Measurements from ENCODE around the gene GSN. TPM values are rescaled to one million over a fixed set of nuclear protein-coding genes. Genes with fewer than 3 reads are reported as not detected.

The GSN gene
- total and polyA plus RNA-seq, 2 of the 13 experiments (the other 11 are each of a cell fraction or from before 2014, with no cell fraction given) = 294 to 307 TPM

DNA sequence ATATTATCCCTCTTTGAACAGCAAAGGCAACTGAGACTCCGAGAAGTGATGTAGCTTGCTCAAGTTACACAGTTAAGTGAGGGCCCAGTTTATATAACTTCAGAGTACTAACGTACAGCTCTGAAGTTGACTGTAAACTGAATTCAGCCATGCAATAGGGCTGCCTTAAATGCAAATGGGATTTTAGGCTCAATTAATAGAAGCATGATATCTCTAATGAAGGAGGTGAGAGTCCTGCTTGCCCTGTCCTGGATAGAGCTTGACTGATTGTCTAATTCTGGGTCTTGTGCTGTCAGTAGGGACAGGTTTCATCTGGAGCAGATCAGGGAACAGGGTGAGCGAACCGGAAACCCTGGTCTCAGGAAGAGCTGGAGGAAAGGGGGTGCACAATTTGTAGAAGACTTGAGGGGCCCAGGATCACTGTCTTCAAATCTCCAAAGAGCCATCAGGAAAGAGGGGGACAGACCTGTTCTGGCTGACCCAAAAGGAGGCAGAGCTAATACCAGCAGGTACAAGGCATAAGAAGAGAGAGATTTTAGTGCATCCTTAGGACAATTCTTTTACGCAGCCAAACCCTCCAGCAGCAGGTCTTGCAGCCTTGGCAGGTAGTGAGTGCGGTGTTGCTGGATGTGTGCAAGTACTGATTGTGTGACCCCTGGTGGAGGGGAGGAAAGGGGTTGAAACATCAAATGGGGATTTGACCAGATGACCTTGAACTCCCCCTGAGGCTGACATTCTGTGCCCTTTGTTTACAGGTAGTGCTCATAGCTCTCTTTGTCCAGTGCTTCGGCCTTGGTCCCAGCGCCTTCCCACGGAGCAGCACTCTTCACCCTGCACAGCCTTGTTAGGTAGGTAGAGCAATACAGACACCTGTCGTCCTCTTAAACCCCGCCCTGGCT, 13.0 kb downstream of the GSN start (continued):
- TF ChIP-seq, protein P1, sequence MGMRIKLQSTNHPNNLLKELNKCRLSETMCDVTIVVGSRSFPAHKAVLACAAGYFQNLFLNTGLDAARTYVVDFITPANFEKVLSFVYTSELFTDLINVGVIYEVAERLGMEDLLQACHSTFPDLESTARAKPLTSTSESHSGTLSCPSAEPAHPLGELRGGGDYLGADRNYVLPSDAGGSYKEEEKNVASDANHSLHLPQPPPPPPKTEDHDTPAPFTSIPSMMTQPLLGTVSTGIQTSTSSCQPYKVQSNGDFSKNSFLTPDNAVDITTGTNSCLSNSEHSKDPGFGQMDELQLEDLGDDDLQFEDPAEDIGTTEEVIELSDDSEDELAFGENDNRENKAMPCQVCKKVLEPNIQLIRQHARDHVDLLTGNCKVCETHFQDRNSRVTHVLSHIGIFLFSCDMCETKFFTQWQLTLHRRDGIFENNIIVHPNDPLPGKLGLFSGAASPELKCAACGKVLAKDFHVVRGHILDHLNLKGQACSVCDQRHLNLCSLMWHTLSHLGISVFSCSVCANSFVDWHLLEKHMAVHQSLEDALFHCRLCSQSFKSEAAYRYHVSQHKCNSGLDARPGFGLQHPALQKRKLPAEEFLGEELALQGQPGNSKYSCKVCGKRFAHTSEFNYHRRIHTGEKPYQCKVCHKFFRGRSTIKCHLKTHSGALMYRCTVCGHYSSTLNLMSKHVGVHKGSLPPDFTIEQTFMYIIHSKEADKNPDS (CRISPR knock-in tag; IDR thresholded peaks at IDR 0.05) = peak; percentile 90
- peak; percentile 50; the same call in 1 of the 2 replicates for TF ChIP-seq REPIN1 (CRISPR knock-in tag; IDR thresholded peaks at IDR 0.05; ENCODE audit: borderline replicate concordance, low read depth)
- TF ChIP-seq FOXA1 (IDR thresholded peaks at IDR 0.05) = no peak
- peak; percentile 73 for TF ChIP-seq FOXA1 (CRISPR knock-in tag; IDR thresholded peaks at IDR 0.05)
- no peak for TF ChIP-seq RBM39 (IDR thresholded peaks at IDR 0.05; ENCODE audit: low read depth, low read length, poor library complexity, severe bottlenecking)
- TF ChIP-seq, protein P2, sequence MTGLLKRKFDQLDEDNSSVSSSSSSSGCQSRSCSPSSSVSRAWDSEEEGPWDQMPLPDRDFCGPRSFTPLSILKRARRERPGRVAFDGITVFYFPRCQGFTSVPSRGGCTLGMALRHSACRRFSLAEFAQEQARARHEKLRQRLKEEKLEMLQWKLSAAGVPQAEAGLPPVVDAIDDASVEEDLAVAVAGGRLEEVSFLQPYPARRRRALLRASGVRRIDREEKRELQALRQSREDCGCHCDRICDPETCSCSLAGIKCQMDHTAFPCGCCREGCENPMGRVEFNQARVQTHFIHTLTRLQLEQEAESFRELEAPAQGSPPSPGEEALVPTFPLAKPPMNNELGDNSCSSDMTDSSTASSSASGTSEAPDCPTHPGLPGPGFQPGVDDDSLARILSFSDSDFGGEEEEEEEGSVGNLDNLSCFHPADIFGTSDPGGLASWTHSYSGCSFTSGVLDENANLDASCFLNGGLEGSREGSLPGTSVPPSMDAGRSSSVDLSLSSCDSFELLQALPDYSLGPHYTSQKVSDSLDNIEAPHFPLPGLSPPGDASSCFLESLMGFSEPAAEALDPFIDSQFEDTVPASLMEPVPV (CRISPR knock-in tag; IDR thresholded peaks at IDR 0.05) = 0 out of 2 replicates have a peak, but pooled peaks have one; percentile 21
- 0 out of 2 replicates have a peak, but pooled peaks have one; percentile 21 for TF ChIP-seq ZNF792 (CRISPR knock-in tag; IDR thresholded peaks at IDR 0.05)
- peak; percentile 31; the same call in 1 of the 2 replicates for TF ChIP-seq TBX2 (CRISPR knock-in tag; IDR thresholded peaks at IDR 0.05; ENCODE audit: borderline replicate concordance)
- TF ChIP-seq ZFX (CRISPR knock-in tag; IDR thresholded peaks at IDR 0.05; ENCODE audit: low read depth) = peak; percentile 65; the same call in 1 of the 2 replicates
- TF ChIP-seq, protein P3, sequence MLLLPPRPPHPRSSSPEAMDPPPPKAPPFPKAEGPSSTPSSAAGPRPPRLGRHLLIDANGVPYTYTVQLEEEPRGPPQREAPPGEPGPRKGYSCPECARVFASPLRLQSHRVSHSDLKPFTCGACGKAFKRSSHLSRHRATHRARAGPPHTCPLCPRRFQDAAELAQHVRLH (CRISPR knock-in tag; IDR thresholded peaks at IDR 0.05; ENCODE audit: borderline replicate concordance, low read depth) = peak; percentile 61; the same call in 1 of the 2 replicates
- TF ChIP-seq STAG1 (CRISPR knock-in tag; IDR thresholded peaks at IDR 0.05) = peak; percentile 30
- peak; percentile 79 for TF ChIP-seq TCF7 (IDR thresholded peaks at IDR 0.05; ENCODE audit: low read depth)
- TF ChIP-seq ZNF879 (CRISPR knock-in tag; IDR thresholded peaks at IDR 0.05) = 0 out of 2 replicates have a peak, but pooled peaks have one; percentile 41
- TF ChIP-seq SMARCC2 (IDR thresholded peaks at IDR 0.05) = no peak
- TF ChIP-seq, protein P4, sequence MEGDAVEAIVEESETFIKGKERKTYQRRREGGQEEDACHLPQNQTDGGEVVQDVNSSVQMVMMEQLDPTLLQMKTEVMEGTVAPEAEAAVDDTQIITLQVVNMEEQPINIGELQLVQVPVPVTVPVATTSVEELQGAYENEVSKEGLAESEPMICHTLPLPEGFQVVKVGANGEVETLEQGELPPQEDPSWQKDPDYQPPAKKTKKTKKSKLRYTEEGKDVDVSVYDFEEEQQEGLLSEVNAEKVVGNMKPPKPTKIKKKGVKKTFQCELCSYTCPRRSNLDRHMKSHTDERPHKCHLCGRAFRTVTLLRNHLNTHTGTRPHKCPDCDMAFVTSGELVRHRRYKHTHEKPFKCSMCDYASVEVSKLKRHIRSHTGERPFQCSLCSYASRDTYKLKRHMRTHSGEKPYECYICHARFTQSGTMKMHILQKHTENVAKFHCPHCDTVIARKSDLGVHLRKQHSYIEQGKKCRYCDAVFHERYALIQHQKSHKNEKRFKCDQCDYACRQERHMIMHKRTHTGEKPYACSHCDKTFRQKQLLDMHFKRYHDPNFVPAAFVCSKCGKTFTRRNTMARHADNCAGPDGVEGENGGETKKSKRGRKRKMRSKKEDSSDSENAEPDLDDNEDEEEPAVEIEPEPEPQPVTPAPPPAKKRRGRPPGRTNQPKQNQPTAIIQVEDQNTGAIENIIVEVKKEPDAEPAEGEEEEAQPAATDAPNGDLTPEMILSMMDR (CRISPR knock-in tag; IDR thresholded peaks at IDR 0.05) = peak; percentile 74
- peak; percentile 99 for TF ChIP-seq ESRRA (CRISPR knock-in tag; IDR thresholded peaks at IDR 0.05; ENCODE audit: low read depth)
- TF ChIP-seq THAP11 (CRISPR knock-in tag; IDR thresholded peaks at IDR 0.05) = 0 out of 2 replicates have a peak, but pooled peaks have one; percentile 23
- TF ChIP-seq, protein P5, sequence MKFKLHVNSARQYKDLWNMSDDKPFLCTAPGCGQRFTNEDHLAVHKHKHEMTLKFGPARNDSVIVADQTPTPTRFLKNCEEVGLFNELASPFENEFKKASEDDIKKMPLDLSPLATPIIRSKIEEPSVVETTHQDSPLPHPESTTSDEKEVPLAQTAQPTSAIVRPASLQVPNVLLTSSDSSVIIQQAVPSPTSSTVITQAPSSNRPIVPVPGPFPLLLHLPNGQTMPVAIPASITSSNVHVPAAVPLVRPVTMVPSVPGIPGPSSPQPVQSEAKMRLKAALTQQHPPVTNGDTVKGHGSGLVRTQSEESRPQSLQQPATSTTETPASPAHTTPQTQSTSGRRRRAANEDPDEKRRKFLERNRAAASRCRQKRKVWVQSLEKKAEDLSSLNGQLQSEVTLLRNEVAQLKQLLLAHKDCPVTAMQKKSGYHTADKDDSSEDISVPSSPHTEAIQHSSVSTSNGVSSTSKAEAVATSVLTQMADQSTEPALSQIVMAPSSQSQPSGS (CRISPR knock-in tag; IDR thresholded peaks at IDR 0.05) = peak; percentile 56; the same call in 1 of the 2 replicates
- TF ChIP-seq, protein P6, sequence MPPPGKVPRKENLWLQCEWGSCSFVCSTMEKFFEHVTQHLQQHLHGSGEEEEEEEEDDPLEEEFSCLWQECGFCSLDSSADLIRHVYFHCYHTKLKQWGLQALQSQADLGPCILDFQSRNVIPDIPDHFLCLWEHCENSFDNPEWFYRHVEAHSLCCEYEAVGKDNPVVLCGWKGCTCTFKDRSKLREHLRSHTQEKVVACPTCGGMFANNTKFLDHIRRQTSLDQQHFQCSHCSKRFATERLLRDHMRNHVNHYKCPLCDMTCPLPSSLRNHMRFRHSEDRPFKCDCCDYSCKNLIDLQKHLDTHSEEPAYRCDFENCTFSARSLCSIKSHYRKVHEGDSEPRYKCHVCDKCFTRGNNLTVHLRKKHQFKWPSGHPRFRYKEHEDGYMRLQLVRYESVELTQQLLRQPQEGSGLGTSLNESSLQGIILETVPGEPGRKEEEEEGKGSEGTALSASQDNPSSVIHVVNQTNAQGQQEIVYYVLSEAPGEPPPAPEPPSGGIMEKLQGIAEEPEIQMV (CRISPR knock-in tag; IDR thresholded peaks at IDR 0.05; ENCODE audit: low read depth) = 0 out of 2 replicates have a peak, but pooled peaks have one; percentile 63
- peak; percentile 66 for TF ChIP-seq PHF5A (CRISPR knock-in tag; IDR thresholded peaks at IDR 0.05; ENCODE audit: low read depth, unreplicated experiment)

Data from HepG2 (cell line).